Tibial artery (tissue), 4 donors: ENCODE data around the gene KDM1A.

ENCODE experiments used
- DNase-seq, 2 donors: peaks; one replicate each; pipeline ENCODE4 v3.0.0-alpha.2; 2019
- H3K27ac ChIP-seq, 2 donors: fragments of 200-600 bp; sonication (generic) in 1 of 2; 1 replicate in 1 of 2; 2 replicates in 1 of 2; pipeline ENCODE4 v1.5.1; 2018 to 2019; ENCODE audit warnings: mild to moderate bottlenecking in 1 of 2
- H3K27me3 ChIP-seq, 2 donors: fragments of 200-600 bp; sonication (generic) in 1 of 2; one replicate each; pipeline versions ENCODE4 v1.5.1 to v1.6.0; 2016 to 2019
- H3K36me3 ChIP-seq, 3 donors: fragments of 200-600 bp; sonication (generic) in 2 of 3; one replicate each; pipeline ENCODE4 v1.5.1; 2016 to 2019; ENCODE audit warnings: mild to moderate bottlenecking in 2 of 3
- H3K4me1 ChIP-seq, 4 donors: fragments of 200-600 bp; sonication (generic) in 2 of 4; 1 replicate in 3 of 4; 2 replicates in 1 of 4; pipeline ENCODE4 v1.5.1; 2016 to 2019
- H3K4me3 ChIP-seq, 2 donors: fragments of 200-600 bp; sonication (generic) in 1 of 2; 1 replicate in 1 of 2; 2 replicates in 1 of 2; pipeline ENCODE4 v1.5.1; 2018 to 2019; ENCODE audit warnings: mild to moderate bottlenecking in 2 of 2
- H3K9me3 ChIP-seq, 3 donors: fragments of 200-600 bp; sonication (generic) in 1 of 3; one replicate each; pipeline ENCODE4 v1.5.1; 2016 to 2019
- intact Hi-C: fragments of 100-400 bp; cut with DNase I; formaldehyde crosslinking; loops from one replicate; pipeline ENCODE4 v1.15.0; 2023; ENCODE audit warnings: low total_unique reads
- TF ChIP-seq, protein P1 (sequence below), 2 experiments: fragments of 200-600 bp in 1 of 2; fragments of 450-650 bp in 1 of 2; IDR thresholded peaks; one replicate each; pipeline ENCODE4 v1.5.1; 2017 to 2019; ENCODE audit warnings: antibody characterized with exemption in 2 of 2, mild to moderate bottlenecking in 1 of 2, moderate library complexity in 1 of 2

The KDM1A gene

DNA sequence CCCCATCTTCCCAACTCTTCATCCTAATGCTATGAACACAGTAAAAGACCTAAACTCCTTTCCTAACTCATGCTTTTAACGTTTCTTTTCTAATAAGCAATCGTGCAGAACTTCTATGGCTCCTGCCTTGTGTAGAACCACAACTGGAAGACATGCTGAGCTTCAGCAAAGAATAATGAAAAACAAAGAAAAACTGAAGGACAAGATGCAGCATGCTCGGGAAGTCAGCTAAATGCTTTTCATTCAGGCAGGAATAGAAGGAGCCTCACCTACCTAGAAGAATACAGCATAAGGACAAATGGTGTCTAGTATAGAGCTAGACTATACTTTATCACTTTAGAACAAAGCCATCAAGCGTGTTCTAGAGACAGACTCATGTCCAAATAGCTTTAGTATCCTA is 103.5 kb downstream of the KDM1A start:
- TF ChIP-seq, protein P1, sequence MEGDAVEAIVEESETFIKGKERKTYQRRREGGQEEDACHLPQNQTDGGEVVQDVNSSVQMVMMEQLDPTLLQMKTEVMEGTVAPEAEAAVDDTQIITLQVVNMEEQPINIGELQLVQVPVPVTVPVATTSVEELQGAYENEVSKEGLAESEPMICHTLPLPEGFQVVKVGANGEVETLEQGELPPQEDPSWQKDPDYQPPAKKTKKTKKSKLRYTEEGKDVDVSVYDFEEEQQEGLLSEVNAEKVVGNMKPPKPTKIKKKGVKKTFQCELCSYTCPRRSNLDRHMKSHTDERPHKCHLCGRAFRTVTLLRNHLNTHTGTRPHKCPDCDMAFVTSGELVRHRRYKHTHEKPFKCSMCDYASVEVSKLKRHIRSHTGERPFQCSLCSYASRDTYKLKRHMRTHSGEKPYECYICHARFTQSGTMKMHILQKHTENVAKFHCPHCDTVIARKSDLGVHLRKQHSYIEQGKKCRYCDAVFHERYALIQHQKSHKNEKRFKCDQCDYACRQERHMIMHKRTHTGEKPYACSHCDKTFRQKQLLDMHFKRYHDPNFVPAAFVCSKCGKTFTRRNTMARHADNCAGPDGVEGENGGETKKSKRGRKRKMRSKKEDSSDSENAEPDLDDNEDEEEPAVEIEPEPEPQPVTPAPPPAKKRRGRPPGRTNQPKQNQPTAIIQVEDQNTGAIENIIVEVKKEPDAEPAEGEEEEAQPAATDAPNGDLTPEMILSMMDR (IDR thresholded peaks at IDR 0.05): no peak
- Histone ChIP-seq H3K27me3 (no peaks in the 10 kb centered on the region), H3K36me3 (no peaks in the 10 kb centered on the region), H3K9me3 (no peaks in the 10 kb centered on the region), H3K27ac (peak overlapping the region; percentile 4 to 23), H3K4me1 (peaks cover 0 to 70% (median 27%) of the 10 kb centered on the region in 4 donors), H3K4me3 (peak overlapping the region in 1 of 2 donors; percentile 18)
- intact Hi-C loops: no loop called here
- no peak for DNase-seq

DNA sequence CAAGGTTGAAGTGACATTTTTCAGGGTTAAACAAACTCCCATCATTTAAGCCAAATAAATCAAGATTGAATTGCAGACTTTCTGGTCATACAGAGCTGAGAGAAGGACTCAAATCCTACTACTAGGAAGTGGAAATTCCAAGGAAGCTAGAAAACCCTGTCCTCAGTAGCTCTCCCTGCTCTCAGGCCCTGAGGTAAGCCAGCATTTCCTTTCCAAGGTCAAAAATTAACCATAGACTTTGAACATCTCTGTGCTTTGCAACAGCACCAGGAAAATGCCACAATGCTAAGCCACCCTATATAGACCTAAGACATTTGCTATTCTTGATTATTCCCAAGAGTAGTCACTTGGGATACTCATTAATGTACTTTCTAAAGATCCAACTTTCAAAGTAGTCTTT is 104.3 kb downstream of the KDM1A start:
- TF ChIP-seq, protein P1 (IDR thresholded peaks at IDR 0.05): no peak
- Histone ChIP-seq H3K4me1 (peaks cover 0 to 67% (median 26%) of the 10 kb centered on the region in 4 donors), H3K9me3 (no peaks in the 10 kb centered on the region), H3K27me3 (no peaks in the 10 kb centered on the region), H3K36me3 (no peaks in the 10 kb centered on the region), H3K4me3 (no peak overlapping the region), H3K27ac (no peak overlapping the region)
- intact Hi-C loops: no loop called here
- DNase-seq: no peak

DNA sequence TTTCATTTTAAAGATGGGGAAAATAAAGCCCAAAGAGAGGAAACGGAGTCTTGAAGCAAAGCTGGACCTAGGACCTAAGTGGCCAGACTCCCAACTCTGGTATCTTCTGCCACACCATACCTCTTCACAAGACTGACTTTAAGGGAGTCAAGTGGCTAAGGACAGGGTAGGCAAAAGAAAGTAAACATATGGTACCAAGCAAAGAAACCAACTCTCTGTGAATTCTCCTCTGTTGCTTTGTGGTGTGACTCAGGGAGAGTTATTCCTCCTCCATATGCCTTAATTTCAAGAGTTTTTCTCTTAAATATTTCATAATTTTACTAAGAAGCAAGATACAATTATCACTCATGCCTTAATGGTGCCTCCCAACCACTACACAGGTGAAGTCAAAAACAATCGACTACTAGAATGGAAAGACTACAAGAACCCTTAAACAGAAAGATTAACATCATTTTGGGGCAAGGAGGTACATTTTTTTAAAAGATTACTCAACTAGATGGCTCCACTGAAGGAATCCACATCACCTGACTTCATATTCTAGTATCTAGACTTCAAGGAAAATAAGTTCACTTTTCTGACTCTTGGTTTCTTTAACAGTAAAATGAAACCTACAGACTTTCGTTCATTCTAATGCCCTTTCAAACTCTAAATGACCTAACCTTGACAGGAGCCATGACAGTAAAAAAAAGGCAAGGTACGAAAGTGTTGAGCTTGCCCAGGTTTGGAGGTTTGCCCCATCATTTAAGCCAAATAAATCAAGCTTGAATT is 105.2 kb downstream of the KDM1A start:
- H3K4me1 ChIP-seq: peaks cover 0 to 58% (median 25%) of the 10 kb centered on the region in 4 donors

DNA sequence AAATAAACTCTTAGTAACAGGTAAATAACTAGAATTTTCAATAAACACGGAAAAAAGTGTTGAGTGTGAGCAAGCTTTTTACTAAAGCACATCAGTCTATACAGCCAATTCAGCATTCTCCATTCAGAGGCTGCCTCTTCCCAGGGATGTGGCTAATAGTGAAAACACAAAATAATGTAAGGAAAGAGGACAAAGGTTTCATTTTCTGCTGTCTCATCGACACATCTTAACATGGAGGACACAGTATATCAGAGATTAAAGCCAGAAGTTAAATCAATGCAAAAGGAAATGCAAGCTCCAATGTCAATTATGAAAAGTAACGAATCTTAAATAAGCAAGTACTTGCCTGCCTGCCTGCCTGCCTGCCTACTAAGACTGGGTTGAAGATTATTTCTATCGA is 106.2 kb downstream of the KDM1A start:
- intact Hi-C loops: no loop called here
- no peak for DNase-seq
- no peaks in the 10 kb centered on the region for H3K9me3 ChIP-seq
- no peak overlapping the region for H3K27ac ChIP-seq
- TF ChIP-seq, protein P1 (IDR thresholded peaks at IDR 0.05): no peak
- H3K36me3 ChIP-seq: no peaks in the 10 kb centered on the region
- H3K4me1 ChIP-seq: peaks cover 0 to 52% (median 22%) of the 10 kb centered on the region in 4 donors
- no peak overlapping the region for H3K4me3 ChIP-seq
- no peaks in the 10 kb centered on the region for H3K27me3 ChIP-seq

More for the DNA sequence above, 105.2 kb downstream of the KDM1A start:
- TF ChIP-seq, protein P1 (IDR thresholded peaks at IDR 0.05): no peak
- Histone ChIP-seq H3K4me3 (no peak overlapping the region), H3K27me3 (no peaks in the 10 kb centered on the region), H3K36me3 (no peaks in the 10 kb centered on the region), H3K27ac (no peak overlapping the region), H3K9me3 (no peaks in the 10 kb centered on the region)
- DNase-seq: no peak
- intact Hi-C loops: no loop called here

DNA sequence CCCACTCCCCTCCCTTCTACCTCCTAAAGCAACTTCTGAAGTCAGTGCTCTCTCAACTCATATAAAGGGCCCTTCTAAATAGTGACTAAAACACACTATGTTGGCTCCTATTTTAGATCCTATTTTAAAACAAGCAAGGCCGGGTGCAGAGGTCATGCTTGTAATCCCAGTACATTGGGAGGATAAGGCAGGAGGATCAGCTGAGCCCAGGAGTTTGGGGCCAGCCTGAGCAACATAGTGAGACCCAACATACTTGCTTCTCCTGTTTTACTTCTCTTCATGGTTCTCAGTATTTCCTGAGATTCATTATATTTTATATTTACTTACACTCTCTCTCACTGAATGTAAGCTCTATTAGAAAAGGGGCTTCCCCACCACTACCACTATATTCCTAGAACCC is 106.9 kb downstream of the KDM1A start:
- Histone ChIP-seq H3K9me3 (no peaks in the 10 kb centered on the region), H3K36me3 (no peaks in the 10 kb centered on the region), H3K27ac (no peak overlapping the region), H3K4me1 (peaks cover 0 to 48% (median 21%) of the 10 kb centered on the region in 4 donors), H3K4me3 (no peak overlapping the region), H3K27me3 (no peaks in the 10 kb centered on the region)
- DNase-seq: no peak
- intact Hi-C loops: no loop called here
- TF ChIP-seq, protein P1 (IDR thresholded peaks at IDR 0.05): no peak
